K562 (cell line): ENCODE results near the gene TRIM36. TPM values are rescaled to one million over a fixed set of nuclear protein-coding genes. Genes with fewer than 3 reads are reported as not detected.

Experiments used
- ATAC-seq: fragments of 200-7000 bp; cut with Tn5 transposase; 3 replicates; pipeline ENCODE4 v1.9.1; 2020; ENCODE audit warnings: moderate library complexity
- BruUV-seq: library from RNA; stranded (reverse); fragments of 400-500 nt; replicated peaks from 2 replicates; lab custom pipeline; 2021; lab: Mats Ljungman, UMichigan
- CTCF ChIA-PET: fragments of 300-600 bp; formaldehyde crosslinking; extraction: SDS; loops from one replicate; lab custom pipeline; 2021; ENCODE audit warnings: low intra/inter-chr PET ratio; lab: Yijun Ruan, JAX
- POLR2A ChIA-PET: fragments of 300-600, 350-650 bp; sonication (Branson Sonifier 250); formaldehyde crosslinking; extraction: SDS; loops from one replicate; lab custom pipeline; 2021; ENCODE audit warnings: antibody characterized with exemption, inconsistent platforms; lab: Yijun Ruan, JAX
- DNase-seq, 4 experiments: peaks; one replicate each; pipeline versions ENCODE4 v3.0.0 to v3.0.0-alpha.2; 2011 to 2018; ENCODE audit warnings: low spot score in 3 of 4, mixed read lengths in 3 of 4; ENCODE audit errors: extremely low read depth in 1 of 4
- FAIRE-seq: peaks from 2 replicates; lab custom pipeline; 2011; peaks lifted over from hg19 to GRCh38; lab: Jason Lieb, UNC
- H2AFZ ChIP-seq: 2 replicates; pipeline ENCODE4 v1.6.0; 2011; ENCODE audit warnings: low read depth, low read length, control low read depth, inconsistent platforms
- H3K27ac ChIP-seq: fragments of 200-600 bp; 3 replicates; pipeline ENCODE4 v1.8.0; 2011; ENCODE audit warnings: low read depth, mild to moderate bottlenecking, control low read depth, inconsistent platforms, low read length, moderate library complexity, mixed read lengths; ENCODE audit errors: extremely low read depth
- H3K27me3 ChIP-seq, 2 experiments: fragments of 300-600 bp in 1 of 2; 2 replicates in 1 of 2; 3 replicates in 1 of 2; pipeline versions ENCODE4 v1.6.0 to v1.8.0; 2011; ENCODE audit warnings: inconsistent platforms in 2 of 2, low read length in 2 of 2, mild to moderate bottlenecking in 1 of 2, mixed read lengths in 1 of 2, moderate library complexity in 1 of 2; ENCODE audit not compliant: control insufficient read depth in 2 of 2, insufficient read depth in 2 of 2
- H3K36me3 ChIP-seq: fragments of 300-600 bp; 3 replicates; pipeline ENCODE4 v1.8.0; 2011; ENCODE audit warnings: mild to moderate bottlenecking, low read length, inconsistent platforms; ENCODE audit not compliant: control insufficient read depth, insufficient read depth
- H3K4me1 ChIP-seq, 2 experiments: fragments of 200-600 bp in 1 of 2; replicated peaks in 1 of 2; 2 replicates in 1 of 2; 3 replicates in 1 of 2; pipeline versions ENCODE4 v1.5.1 to v1.8.0; 2011; ENCODE audit warnings: inconsistent platforms in 2 of 2, low read length in 2 of 2, mild to moderate bottlenecking in 1 of 2, mixed read lengths in 1 of 2, moderate library complexity in 1 of 2; ENCODE audit not compliant: control insufficient read depth in 2 of 2, insufficient read depth in 2 of 2
- H3K4me2 ChIP-seq: 2 replicates; pipeline ENCODE4 v1.6.1; 2011; ENCODE audit warnings: low read length, control low read depth, inconsistent platforms, mixed read lengths; ENCODE audit not compliant: insufficient read depth
- H3K4me3 ChIP-seq: fragments of 200-600 bp; sonication (generic), shearing (Covaris generic); 2 replicates; pipeline ENCODE4 v1.5.1; 2016; ENCODE audit warnings: control low read depth, inconsistent platforms
- H3K79me2 ChIP-seq: fragments of 200-600 bp; 3 replicates; pipeline ENCODE4 v1.8.0; 2011; ENCODE audit warnings: low read length, inconsistent platforms; ENCODE audit not compliant: control insufficient read depth, insufficient read depth
- H3K9ac ChIP-seq, 2 experiments: 2 replicates each; pipeline versions ENCODE4 v1.6.0 to v1.6.1; 2011; ENCODE audit warnings: low read depth in 2 of 2, low read length in 2 of 2, control low read depth in 1 of 2, inconsistent platforms in 1 of 2, mild to moderate bottlenecking in 1 of 2, mixed read lengths in 1 of 2; ENCODE audit not compliant: insufficient read depth in 1 of 2
- H3K9me1 ChIP-seq: one replicate; pipeline ENCODE4 v1.6.0; 2011; ENCODE audit warnings: inconsistent platforms, mild to moderate bottlenecking, low read length, moderate library complexity; ENCODE audit not compliant: control insufficient read depth, insufficient read depth
- H3K9me3 ChIP-seq: replicated peaks from 2 replicates; pipeline ENCODE4 v1.5.1; 2011; ENCODE audit warnings: low read depth, low read length, inconsistent platforms; ENCODE audit not compliant: control insufficient read depth, insufficient read depth
- H4K20me1 ChIP-seq: replicated peaks from 2 replicates; pipeline ENCODE4 v1.6.1; 2011; ENCODE audit warnings: low read length, inconsistent platforms, mixed read lengths; ENCODE audit not compliant: control insufficient read depth, insufficient read depth
- CTCF ChIP-seq, 3 experiments: IDR thresholded peaks in 2 of 3; conservative IDR thresholded peaks in 1 of 3; 2 replicates each; pipeline ENCODE4 v1.5.1; 2011 to 2012; ENCODE audit warnings: low read length in 3 of 3, mild to moderate bottlenecking in 3 of 3, control low read depth in 2 of 3, improper control_type of control experiment in 1 of 3, inconsistent platforms in 1 of 3, low read depth in 1 of 3, mixed read lengths in 1 of 3, moderate library complexity in 1 of 3; ENCODE audit not compliant: insufficient read depth in 2 of 3
- GABPB1 ChIP-seq: sonication (generic); formaldehyde crosslinking; IDR thresholded peaks from 2 replicates; pipeline ENCODE4 v1.8.0; 2022; ENCODE audit warnings: mild to moderate bottlenecking, missing genetic modification reagents
- HNRNPK ChIP-seq: fragments of 200-400 bp; formaldehyde crosslinking; IDR thresholded peaks from one replicate; pipeline ENCODE4 v1.6.1; 2018; ENCODE audit warnings: mild to moderate bottlenecking, low read depth, low read length; ENCODE audit not compliant: poor library complexity, severe bottlenecking
- MYBL2 ChIP-seq, 2 experiments: fragments of 450-650 bp in 1 of 2; sonication (generic) in 1 of 2; formaldehyde crosslinking in 1 of 2; IDR thresholded peaks; 2 replicates each; pipeline versions ENCODE4 v1.6.1 to v1.8.1; 2017 to 2022; ENCODE audit warnings: borderline replicate concordance in 1 of 2, inconsistent platforms in 1 of 2, low read depth in 1 of 2, mild to moderate bottlenecking in 1 of 2, missing genetic modification reagents in 1 of 2, moderate library complexity in 1 of 2
- NFYB ChIP-seq: IDR thresholded peaks from 2 replicates; pipeline ENCODE4 v1.6.1; 2011; ENCODE audit warnings: mild to moderate bottlenecking, moderate library complexity; ENCODE audit not compliant: insufficient read length; ENCODE audit errors: extremely low read depth
- NR2F6 ChIP-seq: fragments of 450-650 bp; formaldehyde crosslinking; IDR thresholded peaks from 2 replicates; pipeline ENCODE4 v1.4.0; 2020; ENCODE audit warnings: mild to moderate bottlenecking
- POLR2B ChIP-seq: fragments of 450-650 bp; IDR thresholded peaks from 2 replicates; pipeline ENCODE4 v1.6.1; 2018; ENCODE audit warnings: low read depth; ENCODE audit not compliant: partially characterized antibody
- SMAD1 ChIP-seq: fragments of 150-350 bp; IDR thresholded peaks from 2 replicates; pipeline ENCODE4 v1.6.1; 2014; ENCODE audit warnings: low read length, low read depth; ENCODE audit not compliant: partially characterized antibody
- TCFL5 ChIP-seq: fragments of 250-450 bp; sonication (Bioruptor Pico); conservative IDR thresholded peaks from 2 replicates; pipeline ENCODE4 v1.6.1; 2021; ENCODE audit warnings: mild to moderate bottlenecking, moderate library complexity, matching md5 sums
- ZBTB8A ChIP-seq: fragments of 450-650 bp; IDR thresholded peaks from 2 replicates; pipeline ENCODE4 v1.6.1; 2018; ENCODE audit warnings: mild to moderate bottlenecking, moderate library complexity; ENCODE audit not compliant: partially characterized antibody
- ZNF76 ChIP-seq: fragments of 250-450 bp; sonication (Bioruptor Pico); IDR thresholded peaks from 2 replicates; pipeline ENCODE4 v1.4.0; 2020; ENCODE audit warnings: mild to moderate bottlenecking, moderate library complexity, borderline replicate concordance
- WGBS: fragments of 100-300 bp; shearing (Covaris generic); methylation state at CpG from one replicate; pipeline ENCODE4 v1.1.6; 2016; ENCODE audit warnings: low coverage, mixed read lengths; ENCODE audit not compliant: insufficient coverage; ENCODE audit errors: missing lambda C conversion rate; 5-methylcytosine and 5-hydroxymethylcytosine counted together
- in situ Hi-C: fragments of 300-500 bp; cut with MboI; formaldehyde crosslinking; loops from 4 replicates; pipeline ENCODE4 v1.15.0; 2018; ENCODE audit warnings: inconsistent platforms, mixed read lengths
- intact Hi-C: fragments of 100-400 bp; cut with micrococcal nuclease; formaldehyde crosslinking; loops from 2 replicates; pipeline ENCODE4 v1.14.2; 2022
- polyA plus RNA-seq, 8 experiments: library from polyadenylated mRNA; depleted of rRNA in 4 of 8; stranded (reverse) in 5 of 8; unstranded in 3 of 8; fragments of >200 nt; fragmentation: Nextera tagmentation in 2 of 8; fragmentation: Illumina TruSeq in 1 of 8; extraction: Ambion mirVana in 2 of 8; extraction: Trizol in 1 of 8; gene quantifications; 2 replicates each; pipeline versions ENCODE4 v1.2.1 to v1.2.3, GENCODE V29; 2011 to 2014; ENCODE audit warnings: inconsistent platforms in 1 of 8, missing spikeins in 1 of 8
- total RNA-seq, 7 experiments: library from RNA; depleted of rRNA in 6 of 7; stranded (reverse); fragments of >200 nt in 6 of 7; fragmentation: Illumina TruSeq in 2 of 7; extraction: Trizol in 2 of 7; gene quantifications; 2 replicates each; pipeline versions ENCODE4 v1.2.1 to v1.2.3, GENCODE V29; 2011 to 2021; ENCODE audit warnings: low replicate concordance in 1 of 7
- TF ChIP-seq, protein P1 (sequence below): fragments of 450-650 bp; IDR thresholded peaks from 2 replicates; pipeline ENCODE4 v1.6.1; 2017; ENCODE audit warnings: antibody characterized with exemption
- TF ChIP-seq, protein P2 (sequence below): sonication (generic); formaldehyde crosslinking; IDR thresholded peaks from 2 replicates; pipeline ENCODE4 v1.8.0; 2022; ENCODE audit warnings: missing genetic modification reagents, mild to moderate bottlenecking, borderline replicate concordance
- TF ChIP-seq, protein P3 (sequence below), 2 experiments: fragments of 450-650 bp in 1 of 2; sonication (generic) in 1 of 2; formaldehyde crosslinking; conservative IDR thresholded peaks; 2 replicates each; pipeline versions ENCODE4 v1.4.0 to v1.8.1; 2020 to 2022; ENCODE audit warnings: mild to moderate bottlenecking in 1 of 2, missing genetic modification reagents in 1 of 2
- TF ChIP-seq, protein P4 (sequence below): sonication (generic); formaldehyde crosslinking; IDR thresholded peaks from 2 replicates; pipeline ENCODE4 v1.8.0; 2022; ENCODE audit warnings: mild to moderate bottlenecking, missing genetic modification reagents

Gene TRIM36
- total and polyA plus RNA-seq, 9 of the 15 experiments (the other 6 are each of a cell fraction or from before 2014, with no cell fraction given): 0.10 to 0.71 (median 0.31) TPM

DNA sequence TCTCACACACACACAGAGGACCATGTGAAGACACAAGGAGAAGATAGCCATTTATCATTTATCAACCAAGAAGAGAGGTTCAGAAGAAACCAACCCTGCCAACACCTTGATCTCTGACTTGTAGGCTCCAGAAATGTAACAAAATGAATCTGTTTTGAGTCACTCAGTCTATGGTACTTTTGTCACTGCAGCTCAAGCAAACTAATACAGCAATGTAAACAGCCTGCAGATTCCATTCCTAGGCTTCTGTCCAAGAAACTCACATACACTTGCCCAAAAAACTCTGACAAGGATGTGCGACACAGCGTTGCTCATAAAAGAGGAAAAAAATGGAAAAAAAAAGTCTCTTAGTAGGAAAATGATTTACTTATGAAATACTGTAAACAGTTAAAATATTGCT lies 33.4 kb downstream of the TRIM36 start:
- no peaks in the 10 kb centered on the region for H3K9me1 ChIP-seq
- FAIRE-seq (no peak), ATAC-seq (no peak), DNase-seq (no peak)
- POLR2A ChIA-PET: no interaction called here
- in situ Hi-C loops (no loop called here), intact Hi-C loops (no loop called here)
- no peaks in the 10 kb centered on the region for H3K36me3 ChIP-seq
- no peaks in the 10 kb centered on the region for H4K20me1 ChIP-seq
- no peak overlapping the region for H3K9ac ChIP-seq
- H3K79me2 ChIP-seq: no peaks in the 10 kb centered on the region
- WGBS: 0% methylated on average over 2 of the region's 2 CpGs
- no peak overlapping the region for H2AFZ ChIP-seq
- no peaks in the 10 kb centered on the region for H3K4me1 ChIP-seq
- H3K27me3 ChIP-seq: no peaks in the 10 kb centered on the region
- H3K4me2 ChIP-seq: no peak overlapping the region
- BruUV-seq: no TSS peak
- CTCF ChIA-PET: no interaction called here
- no peak overlapping the region for H3K4me3 ChIP-seq
- H3K9me3 ChIP-seq: no peaks in the 10 kb centered on the region
- no peak overlapping the region for H3K27ac ChIP-seq
- TF ChIP-seq NR2F6 (CRISPR knock-in tag) (no peak), ZBTB8A (no peak), GABPB1 (CRISPR knock-in tag) (no peak), SMAD1 (no peak), TCFL5 (no peak), CTCF (IDR thresholded peaks at IDR 0.05 in 2 of 3, conservative IDR thresholded peaks at IDR 0.05 in 1 of 3; ENCODE audit: insufficient read depth in 2 of 3, low read depth in 1 of 3, low read length in 3 of 3) (no peak), MYBL2 (IDR thresholded peaks at IDR 0.05; ENCODE audit: low read depth) (no peak), MYBL2 (CRISPR knock-in tag; IDR thresholded peaks at IDR 0.05; ENCODE audit: borderline replicate concordance) (no peak), POLR2B (no peak), NFYB (no peak), ZNF76 (CRISPR knock-in tag) (no peak), HNRNPK (no peak)
- TF ChIP-seq, protein P1, sequence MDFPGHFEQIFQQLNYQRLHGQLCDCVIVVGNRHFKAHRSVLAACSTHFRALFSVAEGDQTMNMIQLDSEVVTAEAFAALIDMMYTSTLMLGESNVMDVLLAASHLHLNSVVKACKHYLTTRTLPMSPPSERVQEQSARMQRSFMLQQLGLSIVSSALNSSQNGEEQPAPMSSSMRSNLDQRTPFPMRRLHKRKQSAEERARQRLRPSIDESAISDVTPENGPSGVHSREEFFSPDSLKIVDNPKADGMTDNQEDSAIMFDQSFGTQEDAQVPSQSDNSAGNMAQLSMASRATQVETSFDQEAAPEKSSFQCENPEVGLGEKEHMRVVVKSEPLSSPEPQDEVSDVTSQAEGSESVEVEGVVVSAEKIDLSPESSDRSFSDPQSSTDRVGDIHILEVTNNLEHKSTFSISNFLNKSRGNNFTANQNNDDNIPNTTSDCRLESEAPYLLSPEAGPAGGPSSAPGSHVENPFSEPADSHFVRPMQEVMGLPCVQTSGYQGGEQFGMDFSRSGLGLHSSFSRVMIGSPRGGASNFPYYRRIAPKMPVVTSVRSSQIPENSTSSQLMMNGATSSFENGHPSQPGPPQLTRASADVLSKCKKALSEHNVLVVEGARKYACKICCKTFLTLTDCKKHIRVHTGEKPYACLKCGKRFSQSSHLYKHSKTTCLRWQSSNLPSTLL: no peak
- TF ChIP-seq, protein P2, sequence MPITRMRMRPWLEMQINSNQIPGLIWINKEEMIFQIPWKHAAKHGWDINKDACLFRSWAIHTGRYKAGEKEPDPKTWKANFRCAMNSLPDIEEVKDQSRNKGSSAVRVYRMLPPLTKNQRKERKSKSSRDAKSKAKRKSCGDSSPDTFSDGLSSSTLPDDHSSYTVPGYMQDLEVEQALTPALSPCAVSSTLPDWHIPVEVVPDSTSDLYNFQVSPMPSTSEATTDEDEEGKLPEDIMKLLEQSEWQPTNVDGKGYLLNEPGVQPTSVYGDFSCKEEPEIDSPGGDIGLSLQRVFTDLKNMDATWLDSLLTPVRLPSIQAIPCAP: no peak
- TF ChIP-seq, protein P3, sequence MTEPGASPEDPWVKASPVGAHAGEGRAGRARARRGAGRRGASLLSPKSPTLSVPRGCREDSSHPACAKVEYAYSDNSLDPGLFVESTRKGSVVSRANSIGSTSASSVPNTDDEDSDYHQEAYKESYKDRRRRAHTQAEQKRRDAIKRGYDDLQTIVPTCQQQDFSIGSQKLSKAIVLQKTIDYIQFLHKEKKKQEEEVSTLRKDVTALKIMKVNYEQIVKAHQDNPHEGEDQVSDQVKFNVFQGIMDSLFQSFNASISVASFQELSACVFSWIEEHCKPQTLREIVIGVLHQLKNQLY (CRISPR knock-in tag; conservative IDR thresholded peaks at IDR 0.05): no peak
- TF ChIP-seq, protein P4, sequence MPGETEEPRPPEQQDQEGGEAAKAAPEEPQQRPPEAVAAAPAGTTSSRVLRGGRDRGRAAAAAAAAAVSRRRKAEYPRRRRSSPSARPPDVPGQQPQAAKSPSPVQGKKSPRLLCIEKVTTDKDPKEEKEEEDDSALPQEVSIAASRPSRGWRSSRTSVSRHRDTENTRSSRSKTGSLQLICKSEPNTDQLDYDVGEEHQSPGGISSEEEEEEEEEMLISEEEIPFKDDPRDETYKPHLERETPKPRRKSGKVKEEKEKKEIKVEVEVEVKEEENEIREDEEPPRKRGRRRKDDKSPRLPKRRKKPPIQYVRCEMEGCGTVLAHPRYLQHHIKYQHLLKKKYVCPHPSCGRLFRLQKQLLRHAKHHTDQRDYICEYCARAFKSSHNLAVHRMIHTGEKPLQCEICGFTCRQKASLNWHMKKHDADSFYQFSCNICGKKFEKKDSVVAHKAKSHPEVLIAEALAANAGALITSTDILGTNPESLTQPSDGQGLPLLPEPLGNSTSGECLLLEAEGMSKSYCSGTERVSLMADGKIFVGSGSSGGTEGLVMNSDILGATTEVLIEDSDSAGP (CRISPR knock-in tag): no peak
